ENCODE results near the gene CDCA7L.

GRCh38 chr7:21962677-21963076 is 17.0 kb upstream of the CDCA7L start:
- no peak for TF ChIP-seq ZBTB43 (CRISPR knock-in tag; conservative IDR thresholded peaks at IDR 0.05)
- no peak for TF ChIP-seq MLLT10 (CRISPR knock-in tag; IDR thresholded peaks at IDR 0.05)
- no peak for TF ChIP-seq TERF1 (CRISPR knock-in tag; IDR thresholded peaks at IDR 0.05)
- no peak for TF ChIP-seq ZBTB34 (CRISPR knock-in tag; IDR thresholded peaks at IDR 0.05)
- no peak for TF ChIP-seq NCOA1 (CRISPR knock-in tag; IDR thresholded peaks at IDR 0.05)
- TF ChIP-seq SNAI1 (CRISPR knock-in tag; IDR thresholded peaks at IDR 0.05; ENCODE audit: borderline replicate concordance): no peak
- TF ChIP-seq ZFP36L1 (CRISPR knock-in tag; IDR thresholded peaks at IDR 0.05): no peak
- no peak for TF ChIP-seq CBFB (CRISPR knock-in tag; IDR thresholded peaks at IDR 0.05)
